GM12874 (cell line): ENCODE results near the gene LRRN4CL.

Source experiments
- CTCF ChIP-seq: IDR thresholded peaks from 2 replicates; pipeline ENCODE4 v1.5.1; 2011; ENCODE audit warnings: low read depth, mild to moderate bottlenecking, control low read depth, low read length, moderate library complexity; ENCODE audit not compliant: insufficient read depth

The LRRN4CL gene

GRCh38 chr11:62726156-62726914 lies 37.0 kb upstream of the LRRN4CL start:
- TF ChIP-seq CTCF, result no peak

GRCh38 chr11:62725646-62726045 lies 36.3 kb upstream of the LRRN4CL start:
- no peak for TF ChIP-seq CTCF

GRCh38 chr11:62724171-62724570 lies 34.8 kb upstream of the LRRN4CL start:
- no peak for TF ChIP-seq CTCF

- no peak for TF ChIP-seq CTCF
Measured at GRCh38 chr11:62721994-62722393, 32.7 kb upstream of the LRRN4CL start.

GRCh38 chr11:62719302-62719978 lies 30.1 kb upstream of the LRRN4CL start:
- TF ChIP-seq CTCF, result no peak

GRCh38 chr11:62716816-62717215 lies 27.5 kb upstream of the LRRN4CL start:
- no peak for TF ChIP-seq CTCF

- no peak for TF ChIP-seq CTCF
Measured at GRCh38 chr11:62716206-62716605, 26.9 kb upstream of the LRRN4CL start.
